WTC11 (cell line): ENCODE measurements around the gene UGCG. TPM values are rescaled to one million over a fixed set of nuclear protein-coding genes. Genes with fewer than 3 reads are reported as not detected.

ENCODE experiments used
- CREM ChIP-seq: sonication (generic); formaldehyde crosslinking; IDR thresholded peaks from 2 replicates; pipeline ENCODE4 v1.8.1; 2022; ENCODE audit warnings: mild to moderate bottlenecking, missing genetic modification reagents, moderate library complexity
- NR2C2 ChIP-seq: sonication (generic); formaldehyde crosslinking; IDR thresholded peaks from 2 replicates; pipeline ENCODE4 v1.8.0; 2022; ENCODE audit warnings: mild to moderate bottlenecking, missing genetic modification reagents
- RELA ChIP-seq: sonication (generic); formaldehyde crosslinking; IDR thresholded peaks from 2 replicates; pipeline ENCODE4 v1.8.1; 2022; ENCODE audit warnings: missing genetic modification reagents, mild to moderate bottlenecking, borderline replicate concordance
- ZNF263 ChIP-seq: sonication (generic); formaldehyde crosslinking; IDR thresholded peaks from 2 replicates; pipeline ENCODE4 v1.8.1; 2022; ENCODE audit warnings: low read depth, mild to moderate bottlenecking, moderate library complexity, missing genetic modification reagents
- ZNF423 ChIP-seq: fragments of 250-450 bp; sonication (Bioruptor Pico); IDR thresholded peaks from 2 replicates; pipeline ENCODE4 v2.1.2; 2022; ENCODE audit warnings: mild to moderate bottlenecking, moderate library complexity
- total RNA-seq: library from RNA; stranded (reverse); gene quantifications from 3 replicates; pipeline ENCODE4 v1.2.3, GENCODE V29; 2021
- TF ChIP-seq, protein P1 (sequence below): fragments of 250-450 bp; sonication (Bioruptor Pico); IDR thresholded peaks from 2 replicates; pipeline ENCODE4 v1.9.0; 2021; ENCODE audit warnings: mild to moderate bottlenecking, borderline replicate concordance
- TF ChIP-seq, protein P2 (sequence below): sonication (generic); formaldehyde crosslinking; IDR thresholded peaks from 2 replicates; pipeline ENCODE4 v1.8.0; 2022; ENCODE audit warnings: mild to moderate bottlenecking, missing genetic modification reagents
- TF ChIP-seq, protein P3 (sequence below): sonication (generic); formaldehyde crosslinking; IDR thresholded peaks from 2 replicates; pipeline ENCODE4 v1.8.1; 2023; ENCODE audit warnings: mild to moderate bottlenecking, moderate library complexity, missing genetic modification reagents
- TF ChIP-seq, protein P4 (sequence below): sonication (generic); formaldehyde crosslinking; IDR thresholded peaks from 2 replicates; pipeline ENCODE4 v1.8.0; 2022; ENCODE audit warnings: missing genetic modification reagents
- TF ChIP-seq, protein P5 (sequence below): sonication (generic); formaldehyde crosslinking; IDR thresholded peaks from 2 replicates; pipeline ENCODE4 v1.8.1; 2022; ENCODE audit warnings: missing genetic modification reagents, borderline replicate concordance
- TF ChIP-seq, protein P6 (sequence below): fragments of 250-450 bp; sonication (Bioruptor Pico); IDR thresholded peaks from 2 replicates; pipeline ENCODE4 v1.9.0; 2021; ENCODE audit warnings: moderate library complexity, mild to moderate bottlenecking, inconsistent platforms, borderline replicate concordance
- TF ChIP-seq, protein P7 (sequence below): sonication (generic); formaldehyde crosslinking; IDR thresholded peaks from 2 replicates; pipeline ENCODE4 v1.8.0; 2022; ENCODE audit warnings: mild to moderate bottlenecking, missing genetic modification reagents
- TF ChIP-seq, protein P8 (sequence below): sonication (generic); formaldehyde crosslinking; IDR thresholded peaks from 2 replicates; pipeline ENCODE4 v1.8.0; 2023; ENCODE audit warnings: mild to moderate bottlenecking, missing genetic modification reagents
- TF ChIP-seq, protein P9 (sequence below): fragments of 250-450 bp; sonication (Bioruptor Pico); IDR thresholded peaks from 2 replicates; pipeline ENCODE4 v1.9.0; 2021; ENCODE audit warnings: mild to moderate bottlenecking

UGCG gene
- total RNA-seq, 1 experiment from 2014 or later: 37.5 TPM

DNA sequence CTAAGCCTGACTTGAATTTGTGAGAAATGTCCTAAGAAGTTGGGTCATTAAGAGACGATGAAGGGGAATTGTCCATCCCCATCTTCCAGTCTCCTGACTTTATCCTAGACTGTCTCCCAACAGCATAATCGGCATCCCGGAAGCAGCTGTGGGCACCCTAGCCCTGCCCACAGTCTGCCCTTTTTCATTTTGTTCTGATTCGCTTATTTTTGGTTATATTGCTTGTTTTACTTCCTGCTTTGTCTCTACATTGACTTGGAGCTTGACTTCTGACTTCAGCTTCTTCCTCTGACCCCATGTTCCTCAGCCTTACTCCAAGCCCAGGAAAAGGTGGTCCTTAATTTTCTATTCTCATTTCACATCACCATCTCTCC, 41.8 kb downstream of the UGCG start (continued):
- TF ChIP-seq, protein P1, sequence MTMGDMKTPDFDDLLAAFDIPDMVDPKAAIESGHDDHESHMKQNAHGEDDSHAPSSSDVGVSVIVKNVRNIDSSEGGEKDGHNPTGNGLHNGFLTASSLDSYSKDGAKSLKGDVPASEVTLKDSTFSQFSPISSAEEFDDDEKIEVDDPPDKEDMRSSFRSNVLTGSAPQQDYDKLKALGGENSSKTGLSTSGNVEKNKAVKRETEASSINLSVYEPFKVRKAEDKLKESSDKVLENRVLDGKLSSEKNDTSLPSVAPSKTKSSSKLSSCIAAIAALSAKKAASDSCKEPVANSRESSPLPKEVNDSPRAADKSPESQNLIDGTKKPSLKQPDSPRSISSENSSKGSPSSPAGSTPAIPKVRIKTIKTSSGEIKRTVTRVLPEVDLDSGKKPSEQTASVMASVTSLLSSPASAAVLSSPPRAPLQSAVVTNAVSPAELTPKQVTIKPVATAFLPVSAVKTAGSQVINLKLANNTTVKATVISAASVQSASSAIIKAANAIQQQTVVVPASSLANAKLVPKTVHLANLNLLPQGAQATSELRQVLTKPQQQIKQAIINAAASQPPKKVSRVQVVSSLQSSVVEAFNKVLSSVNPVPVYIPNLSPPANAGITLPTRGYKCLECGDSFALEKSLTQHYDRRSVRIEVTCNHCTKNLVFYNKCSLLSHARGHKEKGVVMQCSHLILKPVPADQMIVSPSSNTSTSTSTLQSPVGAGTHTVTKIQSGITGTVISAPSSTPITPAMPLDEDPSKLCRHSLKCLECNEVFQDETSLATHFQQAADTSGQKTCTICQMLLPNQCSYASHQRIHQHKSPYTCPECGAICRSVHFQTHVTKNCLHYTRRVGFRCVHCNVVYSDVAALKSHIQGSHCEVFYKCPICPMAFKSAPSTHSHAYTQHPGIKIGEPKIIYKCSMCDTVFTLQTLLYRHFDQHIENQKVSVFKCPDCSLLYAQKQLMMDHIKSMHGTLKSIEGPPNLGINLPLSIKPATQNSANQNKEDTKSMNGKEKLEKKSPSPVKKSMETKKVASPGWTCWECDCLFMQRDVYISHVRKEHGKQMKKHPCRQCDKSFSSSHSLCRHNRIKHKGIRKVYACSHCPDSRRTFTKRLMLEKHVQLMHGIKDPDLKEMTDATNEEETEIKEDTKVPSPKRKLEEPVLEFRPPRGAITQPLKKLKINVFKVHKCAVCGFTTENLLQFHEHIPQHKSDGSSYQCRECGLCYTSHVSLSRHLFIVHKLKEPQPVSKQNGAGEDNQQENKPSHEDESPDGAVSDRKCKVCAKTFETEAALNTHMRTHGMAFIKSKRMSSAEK: no peak
- TF ChIP-seq, protein P2, sequence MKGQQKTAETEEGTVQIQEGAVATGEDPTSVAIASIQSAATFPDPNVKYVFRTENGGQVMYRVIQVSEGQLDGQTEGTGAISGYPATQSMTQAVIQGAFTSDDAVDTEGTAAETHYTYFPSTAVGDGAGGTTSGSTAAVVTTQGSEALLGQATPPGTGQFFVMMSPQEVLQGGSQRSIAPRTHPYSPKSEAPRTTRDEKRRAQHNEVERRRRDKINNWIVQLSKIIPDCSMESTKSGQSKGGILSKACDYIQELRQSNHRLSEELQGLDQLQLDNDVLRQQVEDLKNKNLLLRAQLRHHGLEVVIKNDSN (CRISPR knock-in tag): no peak
- TF ChIP-seq NR2C2 (no peak), CREM (CRISPR knock-in tag) (no peak), ZNF423 (no peak), ZNF263 (CRISPR knock-in tag) (no peak), RELA (CRISPR knock-in tag) (no peak)
- TF ChIP-seq, protein P3, sequence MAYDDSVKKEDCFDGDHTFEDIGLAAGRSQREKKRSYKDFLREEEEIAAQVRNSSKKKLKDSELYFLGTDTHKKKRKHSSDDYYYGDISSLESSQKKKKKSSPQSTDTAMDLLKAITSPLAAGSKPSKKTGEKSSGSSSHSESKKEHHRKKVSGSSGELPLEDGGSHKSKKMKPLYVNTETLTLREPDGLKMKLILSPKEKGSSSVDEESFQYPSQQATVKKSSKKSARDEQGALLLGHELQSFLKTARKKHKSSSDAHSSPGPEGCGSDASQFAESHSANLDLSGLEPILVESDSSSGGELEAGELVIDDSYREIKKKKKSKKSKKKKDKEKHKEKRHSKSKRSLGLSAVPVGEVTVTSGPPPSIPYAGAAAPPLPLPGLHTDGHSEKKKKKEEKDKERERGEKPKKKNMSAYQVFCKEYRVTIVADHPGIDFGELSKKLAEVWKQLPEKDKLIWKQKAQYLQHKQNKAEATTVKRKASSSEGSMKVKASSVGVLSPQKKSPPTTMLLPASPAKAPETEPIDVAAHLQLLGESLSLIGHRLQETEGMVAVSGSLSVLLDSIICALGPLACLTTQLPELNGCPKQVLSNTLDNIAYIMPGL (CRISPR knock-in tag): no peak
- TF ChIP-seq, protein P4, sequence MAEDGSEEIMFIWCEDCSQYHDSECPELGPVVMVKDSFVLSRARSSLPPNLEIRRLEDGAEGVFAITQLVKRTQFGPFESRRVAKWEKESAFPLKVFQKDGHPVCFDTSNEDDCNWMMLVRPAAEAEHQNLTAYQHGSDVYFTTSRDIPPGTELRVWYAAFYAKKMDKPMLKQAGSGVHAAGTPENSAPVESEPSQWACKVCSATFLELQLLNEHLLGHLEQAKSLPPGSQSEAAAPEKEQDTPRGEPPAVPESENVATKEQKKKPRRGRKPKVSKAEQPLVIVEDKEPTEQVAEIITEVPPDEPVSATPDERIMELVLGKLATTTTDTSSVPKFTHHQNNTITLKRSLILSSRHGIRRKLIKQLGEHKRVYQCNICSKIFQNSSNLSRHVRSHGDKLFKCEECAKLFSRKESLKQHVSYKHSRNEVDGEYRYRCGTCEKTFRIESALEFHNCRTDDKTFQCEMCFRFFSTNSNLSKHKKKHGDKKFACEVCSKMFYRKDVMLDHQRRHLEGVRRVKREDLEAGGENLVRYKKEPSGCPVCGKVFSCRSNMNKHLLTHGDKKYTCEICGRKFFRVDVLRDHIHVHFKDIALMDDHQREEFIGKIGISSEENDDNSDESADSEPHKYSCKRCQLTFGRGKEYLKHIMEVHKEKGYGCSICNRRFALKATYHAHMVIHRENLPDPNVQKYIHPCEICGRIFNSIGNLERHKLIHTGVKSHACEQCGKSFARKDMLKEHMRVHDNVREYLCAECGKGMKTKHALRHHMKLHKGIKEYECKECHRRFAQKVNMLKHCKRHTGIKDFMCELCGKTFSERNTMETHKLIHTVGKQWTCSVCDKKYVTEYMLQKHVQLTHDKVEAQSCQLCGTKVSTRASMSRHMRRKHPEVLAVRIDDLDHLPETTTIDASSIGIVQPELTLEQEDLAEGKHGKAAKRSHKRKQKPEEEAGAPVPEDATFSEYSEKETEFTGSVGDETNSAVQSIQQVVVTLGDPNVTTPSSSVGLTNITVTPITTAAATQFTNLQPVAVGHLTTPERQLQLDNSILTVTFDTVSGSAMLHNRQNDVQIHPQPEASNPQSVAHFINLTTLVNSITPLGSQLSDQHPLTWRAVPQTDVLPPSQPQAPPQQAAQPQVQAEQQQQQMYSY (CRISPR knock-in tag): no peak
- TF ChIP-seq, protein P5, sequence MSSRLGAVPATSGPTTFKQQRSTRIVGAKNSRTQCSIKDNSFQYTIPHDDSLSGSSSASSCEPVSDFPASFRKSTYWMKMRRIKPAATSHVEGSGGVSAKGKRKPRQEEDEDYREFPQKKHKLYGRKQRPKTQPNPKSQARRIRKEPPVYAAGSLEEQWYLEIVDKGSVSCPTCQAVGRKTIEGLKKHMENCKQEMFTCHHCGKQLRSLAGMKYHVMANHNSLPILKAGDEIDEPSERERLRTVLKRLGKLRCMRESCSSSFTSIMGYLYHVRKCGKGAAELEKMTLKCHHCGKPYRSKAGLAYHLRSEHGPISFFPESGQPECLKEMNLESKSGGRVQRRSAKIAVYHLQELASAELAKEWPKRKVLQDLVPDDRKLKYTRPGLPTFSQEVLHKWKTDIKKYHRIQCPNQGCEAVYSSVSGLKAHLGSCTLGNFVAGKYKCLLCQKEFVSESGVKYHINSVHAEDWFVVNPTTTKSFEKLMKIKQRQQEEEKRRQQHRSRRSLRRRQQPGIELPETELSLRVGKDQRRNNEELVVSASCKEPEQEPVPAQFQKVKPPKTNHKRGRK (CRISPR knock-in tag): no peak
- TF ChIP-seq, protein P6, sequence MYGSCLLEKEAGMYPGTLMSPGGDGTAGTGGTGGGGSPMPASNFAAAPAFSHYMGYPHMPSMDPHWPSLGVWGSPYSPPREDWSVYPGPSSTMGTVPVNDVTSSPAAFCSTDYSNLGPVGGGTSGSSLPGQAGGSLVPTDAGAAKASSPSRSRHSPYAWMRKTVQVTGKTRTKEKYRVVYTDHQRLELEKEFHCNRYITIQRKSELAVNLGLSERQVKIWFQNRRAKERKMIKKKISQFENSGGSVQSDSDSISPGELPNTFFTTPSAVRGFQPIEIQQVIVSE (CRISPR knock-in tag): no peak
- TF ChIP-seq, protein P7, sequence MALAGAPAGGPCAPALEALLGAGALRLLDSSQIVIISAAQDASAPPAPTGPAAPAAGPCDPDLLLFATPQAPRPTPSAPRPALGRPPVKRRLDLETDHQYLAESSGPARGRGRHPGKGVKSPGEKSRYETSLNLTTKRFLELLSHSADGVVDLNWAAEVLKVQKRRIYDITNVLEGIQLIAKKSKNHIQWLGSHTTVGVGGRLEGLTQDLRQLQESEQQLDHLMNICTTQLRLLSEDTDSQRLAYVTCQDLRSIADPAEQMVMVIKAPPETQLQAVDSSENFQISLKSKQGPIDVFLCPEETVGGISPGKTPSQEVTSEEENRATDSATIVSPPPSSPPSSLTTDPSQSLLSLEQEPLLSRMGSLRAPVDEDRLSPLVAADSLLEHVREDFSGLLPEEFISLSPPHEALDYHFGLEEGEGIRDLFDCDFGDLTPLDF (CRISPR knock-in tag): no peak
- TF ChIP-seq, protein P8, sequence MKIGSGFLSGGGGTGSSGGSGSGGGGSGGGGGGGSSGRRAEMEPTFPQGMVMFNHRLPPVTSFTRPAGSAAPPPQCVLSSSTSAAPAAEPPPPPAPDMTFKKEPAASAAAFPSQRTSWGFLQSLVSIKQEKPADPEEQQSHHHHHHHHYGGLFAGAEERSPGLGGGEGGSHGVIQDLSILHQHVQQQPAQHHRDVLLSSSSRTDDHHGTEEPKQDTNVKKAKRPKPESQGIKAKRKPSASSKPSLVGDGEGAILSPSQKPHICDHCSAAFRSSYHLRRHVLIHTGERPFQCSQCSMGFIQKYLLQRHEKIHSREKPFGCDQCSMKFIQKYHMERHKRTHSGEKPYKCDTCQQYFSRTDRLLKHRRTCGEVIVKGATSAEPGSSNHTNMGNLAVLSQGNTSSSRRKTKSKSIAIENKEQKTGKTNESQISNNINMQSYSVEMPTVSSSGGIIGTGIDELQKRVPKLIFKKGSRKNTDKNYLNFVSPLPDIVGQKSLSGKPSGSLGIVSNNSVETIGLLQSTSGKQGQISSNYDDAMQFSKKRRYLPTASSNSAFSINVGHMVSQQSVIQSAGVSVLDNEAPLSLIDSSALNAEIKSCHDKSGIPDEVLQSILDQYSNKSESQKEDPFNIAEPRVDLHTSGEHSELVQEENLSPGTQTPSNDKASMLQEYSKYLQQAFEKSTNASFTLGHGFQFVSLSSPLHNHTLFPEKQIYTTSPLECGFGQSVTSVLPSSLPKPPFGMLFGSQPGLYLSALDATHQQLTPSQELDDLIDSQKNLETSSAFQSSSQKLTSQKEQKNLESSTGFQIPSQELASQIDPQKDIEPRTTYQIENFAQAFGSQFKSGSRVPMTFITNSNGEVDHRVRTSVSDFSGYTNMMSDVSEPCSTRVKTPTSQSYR (CRISPR knock-in tag): no peak
- TF ChIP-seq, protein P9, sequence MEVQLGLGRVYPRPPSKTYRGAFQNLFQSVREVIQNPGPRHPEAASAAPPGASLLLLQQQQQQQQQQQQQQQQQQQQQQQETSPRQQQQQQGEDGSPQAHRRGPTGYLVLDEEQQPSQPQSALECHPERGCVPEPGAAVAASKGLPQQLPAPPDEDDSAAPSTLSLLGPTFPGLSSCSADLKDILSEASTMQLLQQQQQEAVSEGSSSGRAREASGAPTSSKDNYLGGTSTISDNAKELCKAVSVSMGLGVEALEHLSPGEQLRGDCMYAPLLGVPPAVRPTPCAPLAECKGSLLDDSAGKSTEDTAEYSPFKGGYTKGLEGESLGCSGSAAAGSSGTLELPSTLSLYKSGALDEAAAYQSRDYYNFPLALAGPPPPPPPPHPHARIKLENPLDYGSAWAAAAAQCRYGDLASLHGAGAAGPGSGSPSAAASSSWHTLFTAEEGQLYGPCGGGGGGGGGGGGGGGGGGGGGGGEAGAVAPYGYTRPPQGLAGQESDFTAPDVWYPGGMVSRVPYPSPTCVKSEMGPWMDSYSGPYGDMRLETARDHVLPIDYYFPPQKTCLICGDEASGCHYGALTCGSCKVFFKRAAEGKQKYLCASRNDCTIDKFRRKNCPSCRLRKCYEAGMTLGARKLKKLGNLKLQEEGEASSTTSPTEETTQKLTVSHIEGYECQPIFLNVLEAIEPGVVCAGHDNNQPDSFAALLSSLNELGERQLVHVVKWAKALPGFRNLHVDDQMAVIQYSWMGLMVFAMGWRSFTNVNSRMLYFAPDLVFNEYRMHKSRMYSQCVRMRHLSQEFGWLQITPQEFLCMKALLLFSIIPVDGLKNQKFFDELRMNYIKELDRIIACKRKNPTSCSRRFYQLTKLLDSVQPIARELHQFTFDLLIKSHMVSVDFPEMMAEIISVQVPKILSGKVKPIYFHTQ (CRISPR knock-in tag): no peak
